HG03039 (cell line): ENCODE data around the gene WDR83.
"Not testable (repeated sequence)": the region's sequence is repeated elsewhere in the genome, so short reads cannot be mapped to it uniquely, and the experiment has no call there.

Experiments used
- ATAC-seq: cut with Tn5 transposase; IDR thresholded peaks from one replicate; pipeline ENCODE4 v1.9.1; 2021; ENCODE audit warnings: mild to moderate bottlenecking, moderate library complexity; ENCODE audit not compliant: unreplicated experiment

WDR83 gene

GRCh38 chr19:12681074-12681987, 14.7 kb downstream of the WDR83 start, which contains the start of gene DHPS:
TSS of gene DHPS (minus strand) at chr19:12681880. CDS start at chr19:12681766, 114 bp downstream.
- peak; percentile 52 for ATAC-seq

DNA sequence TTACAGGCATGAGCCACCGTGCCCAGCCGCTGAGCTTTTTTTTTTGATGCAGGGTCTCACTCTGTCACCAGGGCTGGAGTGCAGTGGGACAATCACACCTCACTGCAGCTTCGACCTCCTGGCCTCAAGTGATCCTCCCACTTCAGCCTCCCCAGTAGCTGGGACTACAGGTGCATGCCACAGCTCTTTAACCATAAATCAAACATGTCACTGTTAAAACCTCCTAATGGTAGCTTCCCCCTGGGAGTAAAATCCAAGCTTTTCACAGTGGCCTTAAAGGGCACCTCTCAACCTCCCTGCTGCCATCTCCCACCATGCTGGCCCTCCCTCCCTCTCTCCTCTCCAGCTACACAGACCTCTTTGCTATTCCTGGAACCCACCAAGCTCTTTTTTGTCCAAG, 19.2 kb downstream of the WDR83 start:
- no peak for ATAC-seq

GRCh38 chr19:12687496-12688196, 21.0 kb downstream of the WDR83 start, which contains the start of gene GNG14:
TSS of gene GNG14 (plus strand) at chr19:12687998. CDS start at chr19:12688049, 51 bp downstream.
- ATAC-seq = no peak

- no peak for ATAC-seq
Measured at GRCh38 chr19:12689012-12689411, 22.4 kb downstream of the WDR83 start.

DNA sequence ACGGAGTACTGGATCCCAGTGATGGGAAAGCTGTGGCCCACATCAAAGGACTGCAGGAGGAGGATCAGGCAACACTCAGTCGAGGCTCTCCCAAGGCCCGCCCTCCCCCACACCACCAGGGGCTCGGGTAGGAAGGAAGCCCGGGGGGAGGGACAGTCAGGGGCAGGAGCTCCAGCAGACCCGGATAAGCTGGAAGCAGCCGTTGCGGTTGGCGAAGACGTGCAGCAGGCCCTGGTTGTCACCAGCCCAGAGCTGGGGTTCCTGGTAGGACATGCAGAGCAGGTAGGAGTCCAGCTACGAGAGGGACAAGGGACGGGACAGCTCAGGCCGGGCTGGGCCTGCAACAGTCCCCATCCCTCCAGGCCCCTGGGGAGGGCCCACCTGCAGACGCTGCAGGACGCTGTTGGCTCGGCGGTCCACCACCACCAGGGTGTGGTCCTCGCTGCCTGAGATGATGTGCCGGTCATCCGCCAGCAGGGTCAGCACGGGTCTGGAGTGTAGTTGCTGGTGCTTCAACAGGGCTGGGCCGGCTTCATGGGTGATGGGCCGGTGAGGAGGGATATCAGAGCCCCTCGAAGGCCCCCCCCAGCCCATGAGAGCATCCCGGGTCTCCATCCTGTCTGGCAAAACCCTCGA, 23.1 kb downstream of the WDR83 start:
- no peak for ATAC-seq

GRCh38 chr19:12692960-12693359, 26.4 kb downstream of the WDR83 start:
- ATAC-seq = no peak

GRCh38 chr19:12694641-12695040, 28.0 kb downstream of the WDR83 start:
- no peak for ATAC-seq

GRCh38 chr19:12695096-12695495, 28.5 kb downstream of the WDR83 start:
- ATAC-seq = no peak

DNA sequence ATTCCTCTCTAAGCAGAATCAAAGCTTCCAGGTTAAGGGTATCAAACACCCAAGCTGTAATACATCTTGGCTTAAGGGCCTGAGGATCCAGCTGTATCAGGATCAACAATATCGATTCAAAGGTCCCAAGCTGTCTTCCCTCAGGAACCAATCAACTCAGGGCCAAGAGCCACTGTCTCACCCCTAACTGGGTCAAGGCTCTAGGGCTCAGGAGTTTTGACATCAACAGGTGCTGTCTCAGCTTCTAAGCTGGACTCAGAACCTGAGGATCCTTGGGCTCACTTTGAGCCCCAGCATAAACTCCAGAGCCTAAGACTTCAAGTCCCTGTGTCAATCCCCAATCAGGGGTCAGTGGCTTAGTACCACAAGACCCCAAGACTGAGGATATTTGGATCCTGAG, 28.9 kb downstream of the WDR83 start:
- no peak for ATAC-seq

DNA sequence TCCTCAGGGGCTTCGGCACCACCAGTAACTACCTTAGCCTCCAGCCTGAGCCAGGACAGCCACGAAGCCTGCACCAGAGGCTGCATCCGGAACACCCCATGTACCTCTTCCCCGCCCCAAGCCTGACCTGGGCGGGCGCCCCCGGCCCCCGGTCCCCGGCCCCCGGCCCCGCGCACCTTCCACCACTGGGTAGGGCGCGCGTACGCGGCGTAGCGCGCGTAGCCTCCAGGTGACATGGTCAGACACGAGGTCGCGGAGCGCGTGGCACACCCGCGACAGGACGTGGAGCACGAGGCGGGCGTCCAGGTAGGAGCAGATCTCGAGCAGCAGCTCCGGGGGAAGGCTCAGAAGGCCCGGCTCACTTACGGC, 29.4 kb downstream of the WDR83 start:
- no peak for ATAC-seq

DNA sequence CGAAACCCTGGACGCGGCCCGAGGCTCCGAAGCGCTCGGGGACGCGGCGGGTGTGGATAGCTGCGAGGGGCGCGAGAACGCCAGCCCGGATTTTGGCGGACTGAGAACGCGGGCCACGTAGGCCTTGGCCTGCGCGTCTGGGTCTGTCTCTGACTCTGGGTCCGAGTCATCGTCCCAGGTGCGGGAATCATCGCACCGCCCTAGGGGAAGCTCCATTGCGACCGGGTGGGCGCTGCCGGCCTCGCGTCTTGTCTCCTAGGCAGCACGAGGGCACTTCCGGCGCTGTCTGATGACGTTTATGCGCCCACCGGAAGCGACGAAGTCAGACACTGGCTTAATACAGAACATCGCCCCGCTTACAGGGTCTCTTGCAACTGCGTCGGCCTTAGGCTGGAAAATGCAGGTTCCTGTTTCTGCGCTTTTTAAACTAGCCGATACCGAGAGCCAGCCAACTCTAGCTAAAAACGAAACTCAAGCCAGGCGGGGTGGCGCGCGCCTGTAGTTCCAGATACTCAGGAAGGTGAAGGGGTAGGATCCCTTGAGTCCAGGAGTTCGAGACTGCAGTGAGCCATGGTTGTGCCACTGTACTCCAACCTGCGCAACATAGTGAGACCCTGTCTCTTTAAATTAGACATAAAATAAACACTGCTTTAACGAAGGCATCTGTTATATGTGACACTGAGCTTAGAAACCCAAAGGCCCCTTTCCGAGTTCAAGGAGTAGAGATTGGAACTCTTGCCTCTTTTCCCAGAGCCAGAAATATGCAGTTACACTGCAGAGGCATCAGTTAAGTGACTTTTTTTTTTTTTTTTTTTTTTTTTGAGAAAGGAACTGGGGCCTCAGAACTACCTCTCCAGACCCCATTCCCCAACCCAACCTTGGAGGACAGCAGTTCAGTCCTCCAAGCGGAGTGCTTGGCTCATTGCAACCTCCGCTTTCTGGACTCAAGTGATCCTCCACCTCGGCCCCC, 30.0 kb downstream of the WDR83 start, which contains the start of gene FBXW9:
FBXW9 (minus strand) TSS at position 266 of the 970 bp plus-strand sequence; CDS start at position 216, 50 bp downstream.
- ATAC-seq = no peak

DNA sequence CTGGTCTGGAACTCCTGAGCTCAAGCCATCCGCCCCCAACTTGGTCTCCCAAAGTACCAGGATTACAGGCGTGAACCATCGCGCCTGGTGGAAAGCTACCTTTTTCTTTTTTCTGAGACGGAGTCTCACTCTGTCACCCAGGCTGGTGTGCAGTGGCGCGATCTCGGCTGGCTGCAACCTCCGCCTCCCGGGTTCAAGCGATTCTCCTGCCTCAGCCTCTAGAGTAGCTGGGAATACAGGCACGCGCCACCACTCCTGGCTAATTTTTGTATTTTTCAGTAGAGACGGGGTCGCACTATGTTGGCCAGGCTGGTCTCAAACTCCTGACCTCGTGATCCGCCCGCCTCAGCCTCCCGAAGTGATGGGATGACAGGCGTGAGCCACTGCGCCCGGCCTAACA, 30.8 kb downstream of the WDR83 start:
- ATAC-seq = not testable (repeated sequence)

DNA sequence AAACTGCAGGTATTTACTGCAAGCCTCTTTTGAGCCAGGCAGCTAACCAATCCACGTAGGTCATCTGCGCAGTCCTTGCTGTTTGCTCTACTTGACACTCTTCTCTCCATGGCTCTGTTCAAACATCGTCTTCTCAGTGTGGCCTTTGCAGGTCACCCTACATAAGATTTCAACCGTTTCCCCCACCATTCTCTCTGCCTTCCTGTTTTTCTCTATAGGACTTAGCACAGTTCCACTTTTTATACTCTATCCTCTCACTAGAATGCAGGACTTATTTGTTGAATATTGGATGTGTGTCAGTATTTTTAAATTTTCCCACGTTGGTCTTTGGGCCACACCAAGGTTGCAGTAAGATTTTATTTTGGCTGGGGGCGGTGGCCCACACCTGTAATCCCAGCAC, 31.5 kb downstream of the WDR83 start:
- ATAC-seq = no peak

DNA sequence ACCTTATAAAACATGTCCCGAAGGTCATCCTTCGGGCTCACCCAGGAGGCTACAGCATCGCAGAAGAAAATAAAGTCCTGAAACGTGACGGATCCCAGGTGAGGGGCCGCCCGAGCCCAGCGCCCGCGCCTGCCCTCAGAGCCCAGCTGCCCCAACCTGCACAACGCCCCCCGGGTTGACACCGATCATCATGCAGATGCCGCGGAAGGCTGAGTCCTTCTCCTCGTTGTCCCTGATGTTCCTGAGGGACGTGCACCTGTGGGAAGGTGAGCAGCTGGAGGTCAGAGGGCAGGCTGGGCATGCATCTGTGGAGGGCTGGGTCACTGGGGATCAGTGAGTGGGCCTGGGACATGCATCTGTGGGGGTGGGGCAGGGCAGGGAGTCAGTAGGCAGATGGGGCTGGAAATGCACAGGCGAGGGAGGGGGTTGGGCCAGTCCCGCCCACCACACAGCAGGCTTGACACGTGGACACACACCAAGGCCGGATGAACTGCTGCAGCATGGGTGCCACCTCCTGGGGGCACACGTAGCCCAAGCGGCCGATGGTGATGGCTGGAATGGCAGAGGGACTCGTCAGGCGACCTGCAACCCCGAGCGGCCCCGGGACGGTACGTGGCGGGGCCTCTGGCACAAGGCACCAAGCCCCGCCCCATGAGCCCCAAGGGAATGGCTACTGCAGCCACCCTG, 35.1 kb downstream of the WDR83 start:
- ATAC-seq = no peak

DNA sequence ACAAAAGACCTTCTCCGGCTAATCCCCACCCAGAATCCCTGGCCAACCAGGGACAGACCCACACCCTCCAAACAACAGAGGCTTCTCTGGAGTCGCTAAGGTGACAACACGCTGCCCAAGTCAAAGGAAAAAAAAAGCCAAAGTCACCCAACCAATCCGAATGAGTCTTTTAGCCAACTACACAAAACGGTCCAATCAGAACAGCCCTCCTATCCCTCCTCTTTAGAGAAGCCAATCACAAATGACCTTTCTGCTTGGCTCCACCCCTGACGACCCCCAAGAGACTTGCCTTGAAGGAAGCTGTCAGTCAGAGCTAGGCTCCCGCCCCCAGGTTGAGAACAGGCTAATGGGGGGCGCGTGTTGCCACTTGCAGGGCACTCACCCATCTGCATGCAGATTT, 36.4 kb downstream of the WDR83 start:
- no peak for ATAC-seq

- ATAC-seq = no peak
Measured at GRCh38 chr19:12705169-12705568, 38.6 kb downstream of the WDR83 start.

GRCh38 chr19:12705654-12706331, 39.2 kb downstream of the WDR83 start:
- no peak for ATAC-seq

DNA sequence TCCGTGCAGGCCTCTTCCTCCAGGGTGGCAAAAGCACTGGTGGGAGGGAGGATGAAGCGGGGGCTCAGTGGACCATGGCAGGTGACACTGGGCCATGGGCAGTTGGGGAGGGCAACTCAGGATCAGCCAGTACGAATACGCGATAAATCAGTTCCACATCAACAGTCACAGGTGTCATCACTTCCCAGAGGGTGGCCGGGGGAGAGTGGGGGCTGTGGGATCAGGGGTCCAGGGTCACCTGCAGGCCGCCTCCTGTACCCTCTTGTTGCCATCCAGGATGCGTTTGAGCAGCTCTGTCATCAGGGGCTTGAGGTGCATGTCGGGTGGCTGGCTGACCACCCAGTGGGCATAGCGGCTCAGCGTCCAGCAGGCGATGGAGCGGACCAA, 39.7 kb downstream of the WDR83 start:
- ATAC-seq = no peak

DNA sequence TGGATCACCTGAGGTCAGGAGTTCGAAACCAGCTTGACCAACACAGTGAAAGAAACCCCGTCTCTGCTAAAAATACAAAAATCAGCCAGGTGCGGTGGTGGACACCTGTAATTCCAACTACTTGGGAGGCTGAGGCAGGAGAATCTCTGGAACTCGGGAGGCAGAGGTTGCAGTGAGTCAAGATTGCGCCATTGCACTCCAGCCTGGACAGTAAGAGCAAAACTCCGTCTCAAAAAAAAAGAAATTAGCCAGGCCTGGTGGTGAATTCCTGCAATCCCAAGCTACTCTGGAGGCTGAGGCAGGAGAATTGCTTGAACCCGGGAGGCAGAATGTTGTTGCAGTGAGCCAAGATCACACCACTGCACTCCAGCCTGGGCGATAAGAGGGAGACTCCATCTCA, 42.0 kb downstream of the WDR83 start:
- no peak for ATAC-seq
